Stimulated activated CD8-positive, alpha-beta memory T cell treated with anti-CD3 and anti-CD28 coated beads, Interleukin-4, amount 100 ng/mL, for 1 hour (primary cell): ENCODE measurements around the gene KLHL29.

ENCODE experiments used
- DNase-seq, 2 donors: peaks; one replicate each; pipeline ENCODE4 v3.0.0-alpha.2; 2020; ENCODE audit warnings: low read depth in 2 of 2, low spot score in 1 of 2

Gene KLHL29

GRCh38 chr2:23651187-23652080 lies 266.5 kb downstream of the KLHL29 start:
- no peak for DNase-seq

- DNase-seq = no peak
Measured at GRCh38 chr2:23653326-23653725, 268.3 kb downstream of the KLHL29 start.

- no peak for DNase-seq
Measured at GRCh38 chr2:23654756-23655155, 269.8 kb downstream of the KLHL29 start.

GRCh38 chr2:23655934-23656596 lies 271.1 kb downstream of the KLHL29 start:
- no peak for DNase-seq

- DNase-seq = no peak
Measured at GRCh38 chr2:23656597-23656973, 271.6 kb downstream of the KLHL29 start.

GRCh38 chr2:23657371-23657770 lies 272.4 kb downstream of the KLHL29 start:
- DNase-seq = no peak

GRCh38 chr2:23657934-23658333 lies 273.0 kb downstream of the KLHL29 start:
- no peak for DNase-seq

- DNase-seq = no peak
Measured at GRCh38 chr2:23658466-23658942, 273.5 kb downstream of the KLHL29 start.

GRCh38 chr2:23659328-23659727 lies 274.3 kb downstream of the KLHL29 start:
- DNase-seq = no peak

GRCh38 chr2:23659773-23660172 lies 274.8 kb downstream of the KLHL29 start:
- DNase-seq = no peak

- DNase-seq = no peak
Measured at GRCh38 chr2:23660237-23660636, 275.3 kb downstream of the KLHL29 start.

- DNase-seq = no peak
Measured at GRCh38 chr2:23661276-23662050, 276.5 kb downstream of the KLHL29 start.

- DNase-seq = no peak
Measured at GRCh38 chr2:23662466-23662865, 277.5 kb downstream of the KLHL29 start.

- DNase-seq = no peak
Measured at GRCh38 chr2:23662941-23663920, 278.3 kb downstream of the KLHL29 start.

- DNase-seq = no peak
Measured at GRCh38 chr2:23664066-23664788, 279.2 kb downstream of the KLHL29 start.

- no peak for DNase-seq
Measured at GRCh38 chr2:23666241-23666979, 281.4 kb downstream of the KLHL29 start.

GRCh38 chr2:23666980-23667357 lies 282.0 kb downstream of the KLHL29 start:
- no peak for DNase-seq

GRCh38 chr2:23668756-23669304 lies 283.9 kb downstream of the KLHL29 start:
- no peak for DNase-seq
